SW 1271 (cell line): ENCODE results near the gene TOMM20.
"Not testable (repeated sequence)": the region's sequence is repeated elsewhere in the genome, so short reads cannot be mapped to it uniquely, and the experiment has no call there.

ENCODE experiments used
- DNase-seq, 2 experiments: peaks; one replicate each; lab custom pipeline; 2025; lab: John Stamatoyannopoulos, UW

Gene TOMM20

DNA sequence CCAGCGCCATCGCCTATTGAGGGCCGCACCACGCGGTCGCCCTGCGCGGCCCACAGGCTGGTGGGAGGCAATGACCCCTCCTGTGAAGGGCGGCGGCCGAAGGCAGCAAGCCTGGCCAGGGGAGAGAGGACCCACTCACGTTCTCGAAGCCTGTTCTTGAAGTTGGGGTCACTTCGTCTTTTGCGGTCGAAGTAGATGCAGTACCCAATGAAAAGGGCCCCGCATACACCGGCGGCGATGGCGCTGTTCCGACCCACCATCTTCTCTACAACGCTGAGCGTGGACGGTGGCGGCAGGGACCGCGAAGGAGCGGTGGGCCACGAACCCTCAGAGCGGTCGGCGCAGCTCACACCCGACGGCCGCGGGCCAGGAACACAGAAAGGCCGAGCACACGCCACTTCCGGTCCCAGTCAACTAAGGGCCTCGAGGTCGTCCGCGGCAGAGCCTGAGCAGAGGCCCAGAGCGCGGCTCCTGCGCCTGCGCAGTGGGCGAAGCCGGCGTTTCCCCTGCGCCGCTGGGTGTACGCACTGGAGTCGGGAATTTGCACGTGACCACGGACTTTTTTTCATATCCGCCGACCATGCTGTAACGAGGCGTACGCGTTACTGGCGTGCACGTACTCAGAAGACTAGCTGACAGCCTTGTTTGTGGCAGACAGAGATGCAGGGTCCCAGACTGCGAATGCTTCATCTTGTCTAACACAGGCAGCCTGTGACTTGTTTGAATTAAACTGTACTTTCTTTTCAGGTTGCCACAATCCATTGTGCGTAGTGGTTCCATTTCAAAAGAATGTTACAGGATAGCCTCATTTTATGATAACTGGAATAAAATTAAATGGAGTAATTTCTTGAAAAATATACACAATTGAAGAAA is at the start of gene TOMM20:
TSS of gene TOMM20 (minus strand) at position 382 of the 873 bp plus-strand sequence. CDS start at position 260, 122 bp downstream.
- DNase-seq = peak; percentile 86 to 94

DNA sequence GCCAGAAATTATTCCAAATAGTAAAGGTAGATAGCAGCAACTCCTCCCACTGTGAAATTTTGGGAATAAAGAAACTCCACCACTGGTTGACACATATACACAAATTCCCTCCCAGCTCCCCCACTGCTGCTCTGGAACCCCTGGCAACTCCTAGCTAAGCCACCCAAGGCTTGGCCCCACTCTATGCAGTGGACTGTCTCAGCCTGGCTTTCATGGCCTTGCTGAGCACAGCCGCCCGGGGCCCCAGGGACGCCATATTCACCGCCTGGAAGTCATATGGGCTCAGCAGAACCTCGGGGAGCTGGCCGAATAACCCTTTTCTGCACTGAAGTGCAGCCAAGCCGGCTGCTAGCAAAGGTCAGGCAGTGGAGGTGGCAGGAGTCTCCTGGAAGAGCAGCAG is 47.8 kb upstream of the TOMM20 start:
- no peak for DNase-seq

DNA sequence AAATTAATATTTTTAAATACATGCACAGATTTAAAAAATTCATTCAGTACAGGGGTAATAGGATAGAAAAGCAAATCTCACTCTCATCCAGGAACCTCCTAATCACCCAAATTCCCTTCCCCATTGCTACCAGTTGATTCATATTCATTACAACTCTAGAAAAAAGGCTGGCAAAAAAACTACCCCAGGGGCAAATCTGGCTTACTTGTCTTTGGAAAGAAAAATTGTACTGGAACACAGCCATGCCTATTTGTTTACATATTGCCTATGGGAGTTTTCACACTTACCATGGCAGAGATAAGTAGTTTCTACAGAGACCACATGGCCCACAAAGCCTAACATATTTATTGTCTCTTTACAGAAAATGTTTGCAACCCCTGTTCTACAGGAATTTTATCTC is 41.3 kb upstream of the TOMM20 start:
- DNase-seq = no peak

DNA sequence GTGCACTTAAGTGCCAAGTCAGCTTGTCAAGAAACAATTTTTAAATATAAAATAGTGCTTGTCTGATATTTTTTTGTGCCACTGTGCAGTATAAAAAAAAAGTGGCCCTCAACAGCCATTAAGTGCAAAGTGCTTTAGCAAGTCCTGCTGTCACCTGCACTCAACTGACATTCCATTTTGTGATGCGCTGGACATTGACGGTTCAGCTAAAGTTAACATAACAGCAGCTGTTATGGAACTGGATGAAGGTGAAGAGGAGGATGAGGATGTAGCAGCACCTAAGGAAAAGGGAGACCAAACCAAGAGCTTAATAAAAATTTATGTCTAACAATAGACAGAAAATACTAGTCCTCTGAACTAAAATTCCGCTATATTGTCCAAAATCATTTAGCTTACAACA is 39.7 kb upstream of the TOMM20 start:
- DNase-seq = no peak

DNA sequence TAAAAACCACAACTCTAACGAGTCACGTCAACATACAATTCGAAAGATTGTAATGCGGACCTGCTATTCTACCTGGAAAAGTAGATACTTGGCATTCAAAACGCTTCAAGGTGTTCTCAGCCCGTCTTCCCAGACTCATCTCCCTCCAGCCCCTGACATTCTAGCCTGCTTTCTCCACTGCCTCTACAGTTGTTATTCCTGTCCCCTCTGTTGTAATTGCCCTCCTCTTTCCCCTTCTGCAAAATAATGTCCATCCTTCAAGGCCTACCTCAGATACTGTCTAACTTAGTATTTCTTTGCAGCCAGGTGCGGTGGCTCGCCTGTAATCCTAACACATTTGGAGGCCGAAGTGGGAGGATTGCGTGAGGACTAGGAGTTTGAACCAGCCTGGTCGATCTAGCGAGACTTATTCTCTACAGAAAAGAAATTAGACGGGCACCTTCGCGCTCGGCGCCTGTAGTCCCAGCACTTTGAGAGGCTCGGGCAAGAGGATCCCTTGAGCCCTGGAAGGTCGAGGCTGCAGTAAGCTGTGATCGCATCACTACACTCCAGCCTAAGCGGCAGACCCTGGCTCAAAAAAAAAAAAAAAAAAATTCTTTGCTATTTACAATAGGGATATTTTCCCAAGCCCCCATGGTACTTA is 33.2 kb upstream of the TOMM20 start:
- no peak for DNase-seq

DNA sequence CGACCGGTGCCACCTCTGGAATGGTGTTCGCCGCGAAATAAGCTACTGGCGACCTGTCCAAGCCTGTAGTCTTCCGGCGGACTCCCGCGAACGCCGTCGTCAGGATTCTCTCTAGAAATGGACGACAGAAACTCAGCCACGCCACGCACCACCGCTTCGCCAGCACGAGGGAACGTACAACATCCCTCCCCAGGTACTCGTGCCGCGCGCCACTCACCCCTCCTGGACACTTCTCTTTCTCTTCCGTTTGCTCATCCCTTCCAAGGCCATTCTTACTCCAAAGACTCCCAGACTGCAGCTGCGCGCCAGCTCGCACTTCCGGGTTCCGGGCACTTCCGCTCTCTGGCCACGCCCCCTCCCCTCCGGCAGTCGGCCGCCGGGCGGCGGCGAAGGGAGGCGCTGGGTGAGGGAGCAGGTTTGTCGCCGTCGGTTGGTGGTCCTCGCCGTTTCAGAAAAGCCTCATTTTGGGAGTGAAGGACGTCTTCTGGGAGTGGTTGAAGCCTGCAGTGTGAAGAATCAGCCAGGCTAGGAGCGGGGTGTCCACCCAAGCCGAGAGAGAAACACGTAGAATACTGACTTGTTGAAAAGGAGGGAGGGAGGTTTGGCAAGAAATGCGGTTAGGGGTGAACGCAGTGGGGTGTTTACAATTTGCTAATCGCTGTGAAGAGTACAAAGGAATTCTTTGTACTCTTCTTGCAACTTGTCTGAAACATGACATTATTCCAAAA is 32.5 kb upstream of the TOMM20 start, which contains the start of gene RBM34:
TSS of gene RBM34 (minus strand) at position 294 of the 728 bp plus-strand sequence. CDS start at position 270, 24 bp downstream.
- DNase-seq = peak; percentile 37 to 78

DNA sequence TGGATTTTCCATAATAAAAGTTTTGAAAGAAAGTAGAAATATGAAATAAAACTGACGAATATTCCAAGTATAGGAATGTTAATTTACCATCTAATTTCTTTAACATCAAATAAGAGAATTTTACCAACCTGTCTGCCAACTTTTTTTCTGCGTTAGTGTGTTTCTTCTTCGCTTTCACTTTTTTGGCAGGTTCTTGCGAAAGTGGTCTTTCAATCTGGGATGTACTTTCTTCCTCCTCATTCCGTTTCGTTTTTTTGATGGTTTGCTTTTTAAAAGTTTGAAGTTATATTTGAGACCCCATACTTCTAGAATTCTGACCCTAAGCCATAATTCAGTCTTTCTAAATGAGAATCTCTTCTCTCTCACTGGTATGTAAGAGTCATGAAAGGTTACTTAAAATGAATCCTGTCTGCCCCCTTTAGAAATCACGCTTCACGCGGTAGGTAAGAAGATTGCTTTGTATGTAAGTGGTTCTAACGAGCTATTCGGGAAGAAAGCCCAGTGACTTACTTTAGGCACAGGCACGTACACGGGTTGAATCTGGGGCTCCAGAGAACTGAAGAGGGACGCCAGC is 31.8 kb upstream of the TOMM20 start:
- DNase-seq = peak in 1 of 2 experiments; percentile 67

DNA sequence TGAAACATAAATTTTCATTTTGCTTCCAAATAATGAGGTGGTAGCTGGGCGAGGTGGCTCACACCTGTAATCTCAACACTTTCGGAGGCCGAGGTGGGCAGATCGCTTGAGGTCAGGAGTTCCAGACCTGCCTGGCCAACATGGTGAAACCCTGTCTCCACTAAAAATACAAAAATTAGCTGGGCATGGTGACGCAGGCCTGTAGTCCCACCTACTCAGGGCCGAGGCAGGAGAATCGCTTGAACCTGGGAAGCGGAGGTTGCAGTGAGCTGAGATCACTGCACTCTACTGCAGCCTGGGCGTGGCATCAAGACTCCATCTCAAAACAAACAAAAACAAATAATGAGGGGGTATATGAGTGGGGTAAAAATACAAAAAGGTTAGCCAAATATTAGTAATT is 31.3 kb upstream of the TOMM20 start:
- not testable (repeated sequence) for DNase-seq

DNA sequence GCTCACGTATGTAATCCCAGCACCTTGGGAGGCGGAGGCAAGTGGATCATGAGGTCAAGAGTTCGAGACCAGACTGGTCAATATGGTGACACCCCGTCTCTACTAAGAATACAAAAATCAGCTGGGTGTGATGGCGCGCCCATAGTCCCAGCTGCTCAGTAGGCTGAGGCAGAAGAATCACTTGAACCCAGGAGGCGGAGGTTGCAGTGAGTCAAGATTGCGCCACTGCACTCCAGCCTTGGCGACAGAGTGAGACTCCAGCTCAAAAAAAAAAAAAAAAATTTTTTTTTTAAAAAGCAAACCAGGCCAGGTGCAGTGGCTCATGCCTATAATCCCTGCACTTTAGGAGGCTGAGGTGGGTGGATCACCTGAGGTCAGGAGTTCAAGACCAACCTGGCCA is 30.6 kb upstream of the TOMM20 start:
- DNase-seq = not testable (repeated sequence)

DNA sequence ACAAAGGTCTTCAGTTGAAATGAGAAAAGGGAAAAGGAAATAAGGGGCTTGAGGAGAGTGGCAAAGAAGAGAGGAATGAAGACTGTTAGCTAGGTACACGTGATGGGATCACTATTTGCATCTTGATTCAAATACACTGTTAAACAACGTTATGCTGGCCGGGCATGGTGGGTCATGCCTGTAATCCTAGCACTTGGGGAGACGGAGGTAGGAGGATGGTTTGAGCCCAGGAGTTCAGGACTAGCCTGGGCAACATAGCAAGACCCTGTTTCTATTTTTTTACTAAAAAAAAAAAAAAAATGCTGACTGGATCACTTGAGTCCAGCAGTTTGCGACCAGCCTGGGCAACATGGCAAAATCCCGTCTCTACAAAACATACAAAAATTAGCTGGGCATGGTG is 30.0 kb upstream of the TOMM20 start:
- no peak for DNase-seq

DNA sequence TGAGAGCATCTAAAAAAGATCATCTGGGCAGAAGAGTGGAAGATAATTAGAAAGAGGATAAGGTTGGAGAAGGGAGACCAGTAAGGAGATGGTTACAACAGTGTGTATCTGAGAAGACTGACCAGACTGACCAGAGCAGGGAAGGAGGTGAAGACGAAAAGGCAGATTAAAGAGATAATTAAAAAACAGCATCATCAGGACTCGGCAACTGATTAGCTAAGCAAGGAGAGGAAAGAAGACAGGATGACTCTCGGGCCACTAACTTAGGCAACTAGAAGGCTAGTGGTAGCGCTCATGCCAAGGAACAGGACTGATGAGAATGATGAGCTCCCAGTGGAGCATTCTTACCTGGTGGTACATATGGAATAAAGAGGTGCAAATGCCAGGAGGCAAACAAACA is 28.5 kb upstream of the TOMM20 start:
- no peak for DNase-seq

DNA sequence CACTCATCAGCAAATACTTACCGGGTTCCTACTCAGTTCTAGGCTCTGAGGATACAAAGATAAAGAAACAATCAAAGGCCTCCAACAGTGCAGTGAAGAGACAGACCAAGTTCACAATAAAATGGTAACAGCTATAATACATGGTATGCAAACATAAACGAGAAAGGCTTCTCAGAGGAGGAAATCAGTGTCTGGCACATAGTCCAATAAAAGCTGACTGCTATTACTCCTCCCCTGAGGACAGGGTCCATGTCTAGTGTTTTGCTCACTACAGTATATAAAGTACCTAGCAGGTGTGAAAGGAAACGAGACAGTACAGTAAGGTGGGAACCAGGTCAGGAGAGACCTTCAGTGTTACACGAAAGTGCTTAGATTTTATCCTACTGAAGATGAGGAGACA is 28.1 kb upstream of the TOMM20 start:
- DNase-seq = no peak

DNA sequence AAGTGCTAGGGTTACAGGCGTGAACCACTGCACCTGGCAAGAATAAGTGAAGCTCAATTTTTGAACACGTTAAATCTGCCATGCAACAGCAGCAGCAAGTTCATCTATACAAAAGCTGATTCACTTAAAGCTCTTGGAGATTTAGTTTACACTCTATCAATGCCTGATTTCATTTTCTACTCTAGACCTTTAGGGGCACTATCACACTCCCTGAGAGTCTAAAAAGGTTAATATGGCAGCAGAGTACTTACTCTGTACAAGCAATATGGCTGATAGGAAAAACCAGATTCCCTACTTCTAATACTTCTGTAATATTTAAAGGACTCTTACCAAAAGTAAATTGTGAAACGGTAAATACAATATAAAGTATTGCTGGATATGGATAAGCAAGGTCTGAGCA is 27.6 kb upstream of the TOMM20 start:
- no peak for DNase-seq

DNA sequence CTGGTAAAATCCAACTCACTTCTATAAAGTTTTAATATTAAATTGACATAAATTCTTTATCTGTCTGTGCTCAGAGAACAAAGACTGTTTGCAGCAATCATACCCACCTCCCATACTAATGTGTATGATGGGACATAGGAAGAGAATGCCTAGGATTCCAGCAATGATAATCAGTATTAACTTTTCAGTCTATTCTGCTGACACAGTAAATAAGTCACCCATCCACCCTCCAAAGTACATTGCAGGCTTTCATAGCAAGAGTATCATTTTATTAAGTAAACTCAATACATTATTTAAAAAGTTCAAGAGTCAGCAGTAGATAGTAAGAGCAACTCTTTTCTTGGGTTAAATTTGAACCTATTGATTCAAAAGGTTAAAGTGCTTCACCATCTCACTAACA is 23.6 kb upstream of the TOMM20 start:
- no peak for DNase-seq

DNA sequence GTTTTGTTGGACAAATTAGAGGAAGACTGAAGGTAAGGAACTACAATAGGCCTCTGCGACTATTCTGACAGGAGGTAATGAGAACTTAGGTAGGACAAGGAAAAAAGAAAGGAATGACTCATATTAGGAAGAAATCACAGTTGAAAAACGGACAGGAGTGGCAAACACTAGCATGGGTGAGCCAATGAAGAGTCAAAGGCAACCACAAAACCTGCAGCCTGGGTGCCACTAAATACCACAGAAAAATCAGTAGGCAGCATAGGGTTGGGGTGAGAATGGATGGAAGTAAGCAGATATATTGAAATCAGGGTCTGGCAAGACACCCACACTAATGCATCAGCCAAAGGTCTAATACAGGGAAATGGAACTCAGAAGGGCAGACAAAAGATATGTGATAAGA is 22.4 kb upstream of the TOMM20 start:
- DNase-seq = no peak

DNA sequence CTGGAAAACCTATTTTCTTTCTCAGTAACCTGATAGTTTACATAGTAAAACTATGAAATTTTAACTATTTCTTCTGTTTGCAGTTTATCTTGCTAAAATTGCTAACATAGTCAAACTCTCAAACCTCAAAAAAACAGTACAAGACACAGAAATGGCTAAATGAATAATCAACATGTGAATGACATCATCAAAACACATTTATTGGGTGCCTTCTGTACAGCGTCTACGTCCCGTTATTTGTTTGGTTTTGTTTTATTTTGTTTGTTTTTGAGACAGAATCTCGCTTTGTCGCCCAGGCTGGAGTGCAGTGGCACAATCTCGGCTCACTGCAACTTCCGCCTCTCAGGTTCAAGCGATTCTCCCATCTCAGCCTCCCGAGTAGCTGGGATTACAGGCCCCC is 21.2 kb upstream of the TOMM20 start:
- no peak for DNase-seq

DNA sequence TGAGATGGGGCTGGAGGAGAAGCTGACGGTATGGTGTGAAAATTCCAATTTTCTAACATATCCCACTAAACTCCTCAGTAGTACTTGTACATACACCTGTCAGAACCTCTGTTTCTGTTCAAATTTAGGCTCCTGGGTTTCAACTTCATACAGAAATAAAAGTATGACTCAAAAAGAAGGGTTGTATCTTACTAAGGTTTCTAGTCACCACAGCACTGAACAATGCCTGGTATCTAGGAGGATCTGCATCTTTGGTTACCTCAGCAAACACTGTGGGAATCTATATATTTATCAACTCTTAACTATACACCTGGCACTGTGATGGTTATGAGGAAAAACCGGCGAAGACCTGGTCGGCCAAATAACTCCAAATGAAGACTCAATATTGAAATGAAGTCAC is 18.6 kb upstream of the TOMM20 start:
- DNase-seq = no peak

DNA sequence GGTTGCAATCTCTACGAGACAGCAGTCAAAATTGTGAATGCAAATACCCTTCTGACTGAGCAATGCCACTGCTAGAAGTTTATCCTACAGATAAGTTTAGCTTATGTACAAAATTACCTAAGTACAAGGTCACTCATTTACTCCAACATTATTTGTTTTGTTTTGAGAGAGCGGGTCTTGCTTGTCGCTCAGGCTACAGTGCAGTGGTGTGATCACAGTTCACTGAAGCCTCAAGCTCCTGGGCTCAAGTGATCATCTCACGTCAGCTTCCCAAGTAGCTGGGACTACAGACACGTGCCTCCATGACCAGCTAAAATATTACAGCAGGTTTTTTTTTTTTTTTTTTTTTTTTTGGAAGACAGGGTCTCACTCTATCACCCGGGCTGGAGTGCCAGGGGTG is 17.0 kb upstream of the TOMM20 start:
- DNase-seq = no peak

DNA sequence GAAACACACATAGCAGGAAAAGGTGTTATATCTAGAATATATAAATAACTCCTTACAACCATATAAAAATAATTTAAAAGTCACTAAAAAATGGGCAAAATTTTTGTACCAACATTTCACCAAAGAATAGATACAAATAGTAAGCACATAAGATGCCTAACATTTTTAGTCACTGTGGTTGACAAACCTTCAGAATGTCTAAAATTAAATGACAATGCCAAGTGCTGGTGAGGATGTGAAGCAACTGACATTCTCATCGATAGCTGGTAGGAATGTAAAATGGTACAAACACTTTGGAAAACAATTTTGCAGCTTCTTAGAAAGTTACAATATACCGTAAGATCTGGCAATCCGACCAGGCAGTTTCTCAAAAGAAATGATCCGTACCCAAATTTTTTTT is 14.4 kb upstream of the TOMM20 start:
- DNase-seq = no peak

DNA sequence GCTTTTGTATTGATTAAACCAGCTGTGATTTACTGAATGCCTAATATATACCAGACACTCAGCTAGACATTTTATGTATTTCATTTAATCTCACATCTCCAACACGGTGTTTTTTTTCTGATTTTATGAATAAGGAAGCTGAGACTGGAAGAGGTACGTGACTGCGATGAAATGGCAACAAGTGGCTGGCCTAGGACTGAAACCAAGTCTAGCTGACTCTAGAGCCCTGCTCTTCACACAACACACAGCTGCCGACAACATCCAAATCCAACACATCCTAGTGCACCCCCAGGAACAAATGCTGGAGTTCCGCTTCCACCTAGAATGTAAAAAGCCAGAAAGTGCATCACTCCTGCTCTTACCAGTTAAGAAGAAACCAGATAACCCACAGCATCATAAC is 10.7 kb upstream of the TOMM20 start:
- DNase-seq = no peak

DNA sequence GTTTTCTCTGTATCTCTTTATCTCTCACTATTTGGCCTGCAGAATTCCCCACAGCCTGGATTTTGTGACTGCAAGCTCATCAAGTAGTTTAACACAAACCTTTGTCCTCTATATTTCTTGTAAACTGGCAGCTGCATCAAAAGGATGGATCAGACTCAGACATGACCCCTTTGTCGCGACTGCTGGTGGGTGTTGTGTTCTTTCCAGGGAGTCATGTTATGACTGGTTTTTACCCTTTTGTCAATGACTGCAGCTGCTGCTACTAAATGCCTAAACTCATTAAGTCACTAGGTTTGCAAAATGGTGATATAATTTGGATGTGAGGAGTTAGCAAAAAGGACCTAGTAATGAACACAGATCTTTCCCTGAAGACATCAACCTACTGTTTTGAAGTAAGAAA is 10.2 kb upstream of the TOMM20 start:
- DNase-seq = no peak

DNA sequence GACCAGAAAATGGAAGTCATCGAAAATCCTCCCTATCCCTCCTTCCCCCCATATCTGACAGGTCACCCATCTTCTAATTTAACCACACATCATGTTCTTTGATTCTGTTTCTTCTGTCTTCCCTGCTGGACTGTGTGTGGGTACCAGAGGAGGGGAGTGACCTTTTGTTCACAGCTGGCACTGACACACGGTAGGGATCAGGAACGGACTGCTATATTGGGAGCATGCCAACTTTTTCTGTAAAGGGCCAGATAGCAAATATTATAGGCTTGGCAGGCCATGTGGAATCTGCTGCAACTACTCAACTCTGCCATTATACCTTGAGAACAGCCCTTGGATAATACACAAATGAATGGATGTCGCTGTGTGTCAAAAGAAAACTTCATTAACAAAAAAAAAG is 7.5 kb upstream of the TOMM20 start:
- no peak for DNase-seq
